WTC11 (cell line): ENCODE results near the gene PPP1R37. TPM values are rescaled to one million over a fixed set of nuclear protein-coding genes. Genes with fewer than 3 reads are reported as not detected.

Experiments
- ATAC-seq: fragments of 200-7000 bp; cut with Tn5 transposase; 2 replicates; pipeline ENCODE4 v1.10.0; 2021; ENCODE audit warnings: mild to moderate bottlenecking, moderate library complexity
- CTCF ChIA-PET: fragments of 300-600 bp; sonication (Branson Sonifier 250); formaldehyde crosslinking; loops from one replicate; lab custom pipeline; 2021; ENCODE audit warnings: antibody characterized with exemption; lab: Charles Lee
- POLR2A ChIA-PET: fragments of 350-600 bp; sonication (Branson Sonifier 250); formaldehyde crosslinking; loops from one replicate; lab custom pipeline; 2021; ENCODE audit warnings: antibody characterized with exemption; lab: Charles Lee
- DNase-seq: peaks from one replicate; pipeline ENCODE4 v3.0.0; 2021; ENCODE audit warnings: low spot score
- H3K27ac Mint-ChIP-seq: 2 replicates; pipeline ENCODE4 v1.8.0; 2021; ENCODE audit warnings: mixed read lengths
- H3K27me3 Mint-ChIP-seq: 2 replicates; pipeline ENCODE4 v1.8.0; 2021; ENCODE audit warnings: low read depth, mild to moderate bottlenecking, moderate library complexity, mixed read lengths
- H3K36me3 Mint-ChIP-seq: 2 replicates; pipeline ENCODE4 v1.8.0; 2021; ENCODE audit warnings: mixed read lengths
- H3K4me1 Mint-ChIP-seq: 2 replicates; pipeline ENCODE4 v1.8.0; 2022; ENCODE audit warnings: mixed read lengths
- H3K4me3 Mint-ChIP-seq: 2 replicates; pipeline ENCODE4 v1.8.0; 2021; ENCODE audit warnings: mild to moderate bottlenecking, moderate library complexity, mixed read lengths
- H3K9me3 Mint-ChIP-seq: 2 replicates; pipeline ENCODE4 v1.8.0; 2021; ENCODE audit warnings: mixed read lengths
- ARID4B ChIP-seq: sonication (generic); formaldehyde crosslinking; IDR thresholded peaks from 2 replicates; pipeline ENCODE4 v1.8.0; 2023; ENCODE audit warnings: missing genetic modification reagents, mild to moderate bottlenecking, borderline replicate concordance
- E2F1 ChIP-seq: sonication (generic); formaldehyde crosslinking; IDR thresholded peaks from 2 replicates; pipeline ENCODE4 v1.8.0; 2022; ENCODE audit warnings: mild to moderate bottlenecking, missing genetic modification reagents
- E2F5 ChIP-seq: sonication (generic); formaldehyde crosslinking; IDR thresholded peaks from 2 replicates; pipeline ENCODE4 v1.8.1; 2022; ENCODE audit warnings: mild to moderate bottlenecking, moderate library complexity, missing genetic modification reagents
- ETV6 ChIP-seq: sonication (generic); formaldehyde crosslinking; IDR thresholded peaks from 2 replicates; pipeline ENCODE4 v1.8.1; 2022; ENCODE audit warnings: mild to moderate bottlenecking, missing genetic modification reagents
- HMGA2 ChIP-seq: fragments of 250-450 bp; sonication (Bioruptor Pico); IDR thresholded peaks from 2 replicates; pipeline ENCODE4 v1.4.0; 2021; ENCODE audit warnings: mild to moderate bottlenecking, moderate library complexity
- NFE2L1 ChIP-seq: sonication (generic); formaldehyde crosslinking; IDR thresholded peaks from 2 replicates; pipeline ENCODE4 v1.8.1; 2023; ENCODE audit warnings: missing genetic modification reagents
- NR2C2 ChIP-seq: sonication (generic); formaldehyde crosslinking; IDR thresholded peaks from 2 replicates; pipeline ENCODE4 v1.8.0; 2022; ENCODE audit warnings: mild to moderate bottlenecking, missing genetic modification reagents
- SMAD4 ChIP-seq: sonication (generic); formaldehyde crosslinking; IDR thresholded peaks from 2 replicates; pipeline ENCODE4 v1.8.0; 2022; ENCODE audit warnings: mild to moderate bottlenecking, missing genetic modification reagents
- STAT6 ChIP-seq: sonication (generic); formaldehyde crosslinking; conservative IDR thresholded peaks from 2 replicates; pipeline ENCODE4 v1.8.1; 2023; ENCODE audit warnings: mild to moderate bottlenecking, low read depth, missing genetic modification reagents, moderate library complexity
- TEAD1 ChIP-seq: sonication (generic); formaldehyde crosslinking; IDR thresholded peaks from 2 replicates; pipeline ENCODE4 v1.8.0; 2022; ENCODE audit warnings: mild to moderate bottlenecking, missing genetic modification reagents
- ZNF138 ChIP-seq: sonication (generic); formaldehyde crosslinking; conservative IDR thresholded peaks from 2 replicates; pipeline ENCODE4 v1.8.1; 2022; ENCODE audit warnings: mild to moderate bottlenecking, moderate library complexity, missing genetic modification reagents
- ZNF396 ChIP-seq: fragments of 250-450 bp; sonication (Bioruptor Pico); IDR thresholded peaks from 2 replicates; pipeline ENCODE4 v1.8.0; 2021; ENCODE audit warnings: mild to moderate bottlenecking, moderate library complexity, borderline replicate concordance
- ZNF416 ChIP-seq: fragments of 250-450 bp; sonication (Bioruptor Pico); IDR thresholded peaks from 2 replicates; pipeline ENCODE4 v1.9.0; 2021; ENCODE audit warnings: mild to moderate bottlenecking, inconsistent platforms
- ZNF671 ChIP-seq: fragments of 250-450 bp; sonication (Bioruptor Pico); IDR thresholded peaks from 2 replicates; pipeline ENCODE4 v1.8.0; 2021; ENCODE audit warnings: mild to moderate bottlenecking
- total RNA-seq: library from RNA; stranded (reverse); gene quantifications from 3 replicates; pipeline ENCODE4 v1.2.3, GENCODE V29; 2021

Gene PPP1R37
- total RNA-seq, 1 experiment from 2014 or later = 35.4 TPM

GRCh38 chr19:45113628-45114027, 20.6 kb downstream of the PPP1R37 start:
- CTCF ChIA-PET = interaction anchor here (1.0 to 2.6 kb wide), 10 partner anchors 12 to 74 kb away, joined by 3 to 17 read pairs (median 4); no protein-coding TSS in a partner anchor
- H3K4me1 Mint-ChIP-seq = peaks cover 10% of the 10 kb centered on the region; the same call in 1 of the 2 replicates
- H3K9me3 Mint-ChIP-seq = no peaks in the 10 kb centered on the region
- no peak overlapping the region for H3K4me3 Mint-ChIP-seq
- no peaks in the 10 kb centered on the region for H3K36me3 Mint-ChIP-seq
- peak overlapping the region; percentile 36; the same call in 1 of the 2 replicates for H3K27ac Mint-ChIP-seq
- POLR2A ChIA-PET = no interaction called here
- TF ChIP-seq ZNF138 (CRISPR knock-in tag) (no peak), HMGA2 (CRISPR knock-in tag) (no peak), TEAD1 (CRISPR knock-in tag) (no peak), STAT6 (no peak), NR2C2 (no peak), NFE2L1 (CRISPR knock-in tag) (no peak), ARID4B (no peak), ETV6 (CRISPR knock-in tag) (no peak), ZNF396 (CRISPR knock-in tag) (no peak), ZNF671 (CRISPR knock-in tag) (no peak), E2F5 (CRISPR knock-in tag) (no peak), E2F1 (CRISPR knock-in tag) (no peak), SMAD4 (CRISPR knock-in tag) (no peak), ZNF416 (CRISPR knock-in tag) (no peak)
- ATAC-seq (no peak), DNase-seq (no peak)
- H3K27me3 Mint-ChIP-seq = no peaks in the 10 kb centered on the region

- Mint-ChIP-seq H3K4me3 (no peak overlapping the region), H3K9me3 (no peaks in the 10 kb centered on the region), H3K27ac (peak overlapping the region; percentile 36; the same call in 1 of the 2 replicates), H3K27me3 (no peaks in the 10 kb centered on the region), H3K4me1 (peaks cover 10% of the 10 kb centered on the region; the same call in 1 of the 2 replicates), H3K36me3 (no peaks in the 10 kb centered on the region)
- no peak for TF ChIP-seq NFE2L1 (CRISPR knock-in tag)
- ChIA-PET POLR2A (no interaction called here), CTCF (interaction anchor here (1.0 to 2.6 kb wide), 3 partner anchors 11 to 54 kb away, joined by 3 to 17 read pairs (median 4); no protein-coding TSS in a partner anchor)
- ATAC-seq (no peak), DNase-seq (no peak)
Measured at GRCh38 chr19:45114116-45114515, 21.1 kb downstream of the PPP1R37 start.
